HTERT RPE-1 (cell line): Measurements from ENCODE around the gene ISL1.

ENCODE experiments used
- in situ Hi-C: fragments of 300-500 bp; cut with MboI; formaldehyde crosslinking; loops from 4 replicates; pipeline ENCODE4 v1.14.3; 2020; ENCODE audit warnings: low sequenced_read_pairs

The ISL1 gene

GRCh38 chr5:51386916-51387883 is 4.0 kb downstream of the ISL1 start:
- in situ Hi-C loops: no loop called here

GRCh38 chr5:51387884-51388275 is 4.6 kb downstream of the ISL1 start:
- in situ Hi-C loops: no loop called here

- in situ Hi-C loops: no loop called here
These were observed 5.4 kb downstream of the ISL1 start for GRCh38 chr5:51388488-51389287.

- in situ Hi-C loops: no loop called here
These were observed 6.0 kb downstream of the ISL1 start for GRCh38 chr5:51389288-51389576.

GRCh38 chr5:51389577-51390463 is 6.6 kb downstream of the ISL1 start:
- in situ Hi-C loops: no loop called here

- in situ Hi-C loops: no loop called here
These were observed 7.9 kb downstream of the ISL1 start for GRCh38 chr5:51391175-51391574.

GRCh38 chr5:51392689-51393199 is 9.5 kb downstream of the ISL1 start:
- in situ Hi-C loops: no loop called here

GRCh38 chr5:51394609-51395008 is 11.4 kb downstream of the ISL1 start:
- in situ Hi-C loops: no loop called here

- in situ Hi-C loops: no loop called here
These were observed 12.0 kb downstream of the ISL1 start for GRCh38 chr5:51395245-51395644.

- in situ Hi-C loops: no loop called here
These were observed 12.6 kb downstream of the ISL1 start for GRCh38 chr5:51395666-51396356.

- in situ Hi-C loops: no loop called here
These were observed 13.5 kb downstream of the ISL1 start for GRCh38 chr5:51396797-51397196.

- in situ Hi-C loops: no loop called here
These were observed 14.7 kb downstream of the ISL1 start for GRCh38 chr5:51397996-51398395.

- in situ Hi-C loops: no loop called here
These were observed 15.8 kb downstream of the ISL1 start for GRCh38 chr5:51398875-51399642.

GRCh38 chr5:51399643-51400006 is 16.4 kb downstream of the ISL1 start:
- in situ Hi-C loops: no loop called here

- in situ Hi-C loops: no loop called here
These were observed 21.0 kb downstream of the ISL1 start for GRCh38 chr5:51404255-51404654.

- in situ Hi-C loops: no loop called here
These were observed 28.7 kb downstream of the ISL1 start for GRCh38 chr5:51411921-51412325.

GRCh38 chr5:51414516-51414915 is 31.3 kb downstream of the ISL1 start:
- in situ Hi-C loops: no loop called here

- in situ Hi-C loops: no loop called here
These were observed 32.9 kb downstream of the ISL1 start for GRCh38 chr5:51416149-51416548.

- in situ Hi-C loops: no loop called here
These were observed 49.9 kb downstream of the ISL1 start for GRCh38 chr5:51433052-51433710.
